ENCODE results near the gene PEX6.
A peak's percentile ranks its signal among the peaks of the same experiment; 100 is the strongest.
"Not testable (repeated sequence)": the region's sequence is repeated elsewhere in the genome, so short reads cannot be mapped to it uniquely, and the experiment has no call there.

The PEX6 gene

DNA sequence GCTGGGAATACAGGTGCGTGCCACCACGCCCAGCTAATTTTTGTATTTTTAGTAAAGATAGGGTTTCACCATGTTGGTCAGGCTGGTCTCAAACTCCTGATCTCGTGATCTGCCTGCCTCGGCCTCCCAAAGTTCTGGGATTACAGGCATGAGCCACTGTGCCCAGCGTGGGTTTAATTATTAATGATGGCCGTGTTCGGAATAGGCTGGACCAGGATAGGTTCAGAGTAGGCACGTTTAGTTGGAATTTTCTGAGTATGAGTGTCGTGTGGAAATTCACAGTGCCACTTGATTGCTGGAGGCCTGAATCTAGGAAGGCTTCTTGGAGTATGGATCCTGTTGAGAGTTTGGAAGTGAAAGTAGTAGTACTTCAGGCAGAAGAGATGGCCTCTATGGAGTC lies 19.2 kb upstream of the PEX6 start:
- H3K4me3 ChIP-seq (ENCODE audit: low read depth, low read length): not testable (repeated sequence)

DNA sequence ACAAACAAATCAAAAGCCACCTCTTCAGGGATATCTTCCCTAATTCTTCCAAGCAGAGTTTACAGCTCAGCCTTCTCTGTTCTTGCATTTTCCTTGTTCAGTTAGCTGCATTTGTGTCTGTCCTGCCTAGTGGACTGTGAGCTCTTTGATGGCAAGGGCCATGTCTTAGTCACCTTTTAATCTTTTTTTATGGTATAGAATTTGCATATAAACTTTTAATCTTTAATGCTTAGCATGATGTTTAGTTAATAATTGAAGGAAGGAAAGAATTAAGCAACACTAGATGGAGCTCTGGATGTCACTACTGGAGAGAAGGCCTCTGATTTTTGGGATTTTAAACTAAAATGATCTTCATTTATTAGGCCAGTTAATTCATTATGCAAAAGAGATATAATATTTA lies 17.5 kb upstream of the PEX6 start:
- H3K4me3 ChIP-seq (ENCODE audit: low read depth, low read length): no peak overlapping the region

DNA sequence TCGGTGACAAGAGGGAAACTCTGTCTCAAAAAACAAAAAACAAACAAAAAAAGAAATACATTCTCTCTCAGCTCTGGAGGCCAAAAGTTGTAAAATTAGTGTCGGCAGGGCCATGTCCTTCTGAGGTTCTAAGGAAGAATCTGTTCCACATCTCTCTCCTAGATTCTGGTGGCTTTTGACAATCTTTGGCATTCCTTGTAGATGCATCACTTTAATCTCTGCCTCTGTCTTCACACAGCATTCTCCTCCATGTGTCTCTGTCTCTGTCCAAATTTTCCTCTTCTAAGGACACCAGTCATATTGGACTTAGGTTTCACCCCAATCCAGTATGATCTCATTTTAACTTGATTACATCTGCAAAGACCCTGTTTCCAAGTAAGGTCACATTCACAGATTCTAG lies 14.5 kb upstream of the PEX6 start:
- no peak overlapping the region for H3K4me3 ChIP-seq (ENCODE audit: low read depth, low read length)

DNA sequence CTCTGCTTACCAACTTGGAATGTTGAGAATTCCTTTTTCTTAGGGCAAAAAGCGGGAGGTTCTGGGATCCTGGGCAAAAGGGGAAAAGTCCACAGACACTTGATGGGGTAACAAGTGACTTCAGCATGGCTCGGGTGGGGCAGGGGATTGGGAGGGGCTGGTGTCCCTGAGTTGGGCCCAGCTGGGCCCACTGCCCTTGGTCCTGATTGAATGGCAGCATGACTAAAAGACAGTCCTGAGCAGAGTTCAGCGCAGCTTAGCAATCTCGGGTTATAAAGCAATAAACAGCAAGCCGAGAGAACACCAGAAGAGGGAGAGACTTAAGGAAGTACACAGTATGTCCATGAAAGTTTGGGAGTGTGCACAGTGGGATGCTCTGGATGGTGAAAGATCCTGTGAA lies 10.9 kb upstream of the PEX6 start:
- H3K4me3 ChIP-seq (ENCODE audit: low read depth, low read length): no peak overlapping the region

DNA sequence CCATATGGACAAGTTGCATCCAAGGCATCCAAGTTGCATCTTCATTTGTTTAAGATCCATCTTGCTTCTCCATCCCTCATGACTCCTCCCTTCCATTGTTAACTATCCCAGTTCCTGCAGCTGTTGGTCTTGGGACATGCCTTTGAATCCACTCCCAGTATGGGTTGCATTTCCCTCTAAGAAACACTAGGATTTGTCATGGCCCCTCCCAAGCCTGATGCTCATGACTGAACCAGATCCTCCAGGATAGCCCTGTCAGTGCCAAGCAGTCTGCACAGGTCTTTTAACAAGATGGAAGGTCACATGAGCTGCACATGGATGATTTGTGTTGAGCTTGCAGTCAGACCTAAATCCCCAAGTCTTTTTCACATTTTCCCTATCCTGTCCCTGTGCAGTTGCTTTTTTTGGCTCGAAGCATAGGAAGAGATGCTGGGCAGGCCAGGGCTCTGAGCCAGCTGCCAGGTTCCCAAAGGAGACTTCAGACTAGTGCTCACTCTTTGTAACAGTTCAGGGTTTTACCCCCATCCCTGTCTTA lies 9.6 kb upstream of the PEX6 start:
- no peak overlapping the region for H3K4me3 ChIP-seq (ENCODE audit: low read depth, low read length)

DNA sequence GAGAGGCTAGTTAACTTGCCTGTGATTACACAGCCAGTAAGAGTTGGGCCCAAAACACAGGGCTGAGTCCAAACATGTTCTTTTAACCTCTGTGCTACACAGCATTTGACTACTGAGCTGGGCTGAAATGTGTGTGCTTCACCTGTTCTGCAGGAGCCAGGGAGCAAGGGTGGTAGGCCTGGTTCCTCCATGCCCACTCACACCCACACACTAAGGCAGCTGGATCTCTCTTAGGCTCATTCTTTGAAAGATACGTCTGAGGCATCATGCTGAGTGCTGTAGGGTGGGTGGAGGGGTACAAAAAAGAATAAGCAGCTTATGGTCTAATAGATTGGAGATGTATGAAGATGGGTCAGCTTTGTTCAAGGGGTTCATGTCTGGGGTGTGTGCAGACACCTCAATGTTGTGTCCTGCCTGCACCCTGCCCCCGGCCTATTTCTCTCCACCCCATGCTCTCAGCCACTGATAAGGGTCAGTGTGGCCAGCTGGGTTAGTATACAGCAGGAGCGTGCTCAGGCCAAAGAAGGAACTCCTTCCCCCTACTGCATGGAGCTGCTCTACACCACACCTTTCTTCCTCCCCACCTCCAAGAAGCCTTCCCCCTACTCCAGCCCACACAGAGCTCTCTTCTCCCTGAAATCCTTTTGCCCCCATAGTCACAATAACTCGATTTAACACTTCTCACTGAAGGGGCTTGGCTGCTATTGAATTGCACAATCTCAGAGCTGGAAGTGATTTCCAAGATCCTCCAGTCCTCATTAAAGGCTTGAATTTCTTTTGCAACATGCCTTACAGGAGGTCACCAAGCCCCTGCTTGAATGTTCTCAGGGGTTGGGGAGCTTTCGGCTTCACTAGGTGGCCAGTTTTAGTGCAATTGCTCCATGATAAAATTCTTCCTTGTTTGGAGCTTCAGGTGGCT lies 8.8 kb upstream of the PEX6 start:
- no peak overlapping the region for H3K4me3 ChIP-seq (ENCODE audit: low read depth, low read length)

DNA sequence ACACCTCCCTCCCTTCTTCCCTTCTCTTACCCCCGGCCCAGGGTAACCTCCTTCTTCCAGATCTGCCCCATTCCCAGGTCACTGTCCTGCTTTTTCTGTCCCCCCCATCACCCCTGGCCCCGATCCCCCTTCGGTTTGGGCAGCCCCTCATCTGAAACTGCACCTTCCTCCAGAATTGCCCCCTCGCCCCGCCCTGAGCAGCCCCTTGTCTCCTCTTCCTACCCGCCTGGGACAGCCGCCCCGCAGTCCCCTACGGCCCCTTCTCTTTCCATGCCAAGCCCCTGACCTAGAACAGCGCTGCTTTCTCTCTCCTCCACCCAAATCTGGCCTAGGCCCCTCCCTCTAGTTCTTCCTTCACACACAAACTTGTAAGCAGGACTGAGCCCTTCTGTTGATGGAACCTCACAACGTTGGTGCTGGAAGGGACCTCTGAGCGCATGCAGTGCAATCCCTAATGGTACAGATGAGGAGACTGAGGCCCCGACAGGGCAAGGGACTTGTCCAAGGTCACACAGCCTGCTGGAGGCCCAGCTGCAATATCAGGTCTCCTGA lies 6.0 kb upstream of the PEX6 start:
- H3K4me3 ChIP-seq (ENCODE audit: low read depth, low read length): peak overlapping the region; percentile 75

GRCh38 chr6:42984001-42984923 lies 5.3 kb upstream of the PEX6 start, which contains the start of gene PPP2R5D:
Gene PPP2R5D, plus strand, starts transcription at chr6:42984570. Its CDS starts 108 bp downstream, at chr6:42984678.
- peak within 1 kb of the TSS; percentile 75 for H3K4me3 ChIP-seq (ENCODE audit: low read depth, low read length)

DNA sequence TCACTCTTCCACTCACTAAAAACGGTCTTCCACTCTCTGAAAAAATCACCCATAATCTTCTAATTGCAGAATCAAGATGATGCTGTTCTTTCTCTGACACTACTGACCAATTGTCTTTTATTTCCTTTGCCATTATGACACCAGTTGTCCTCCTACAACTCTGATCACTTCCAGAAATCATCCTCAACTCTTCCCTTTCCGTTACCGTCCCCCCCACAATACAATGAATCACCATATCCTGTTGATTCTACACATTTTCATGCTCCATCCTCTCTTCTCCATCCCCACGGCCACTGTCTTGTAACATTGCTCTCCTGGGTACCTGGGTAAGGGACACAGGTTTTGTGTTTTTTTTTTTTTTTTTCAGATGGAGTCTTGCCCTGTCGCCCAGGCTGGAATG lies 2.9 kb upstream of the PEX6 start:
- H3K4me3 ChIP-seq (ENCODE audit: low read depth, low read length): no peak overlapping the region

DNA sequence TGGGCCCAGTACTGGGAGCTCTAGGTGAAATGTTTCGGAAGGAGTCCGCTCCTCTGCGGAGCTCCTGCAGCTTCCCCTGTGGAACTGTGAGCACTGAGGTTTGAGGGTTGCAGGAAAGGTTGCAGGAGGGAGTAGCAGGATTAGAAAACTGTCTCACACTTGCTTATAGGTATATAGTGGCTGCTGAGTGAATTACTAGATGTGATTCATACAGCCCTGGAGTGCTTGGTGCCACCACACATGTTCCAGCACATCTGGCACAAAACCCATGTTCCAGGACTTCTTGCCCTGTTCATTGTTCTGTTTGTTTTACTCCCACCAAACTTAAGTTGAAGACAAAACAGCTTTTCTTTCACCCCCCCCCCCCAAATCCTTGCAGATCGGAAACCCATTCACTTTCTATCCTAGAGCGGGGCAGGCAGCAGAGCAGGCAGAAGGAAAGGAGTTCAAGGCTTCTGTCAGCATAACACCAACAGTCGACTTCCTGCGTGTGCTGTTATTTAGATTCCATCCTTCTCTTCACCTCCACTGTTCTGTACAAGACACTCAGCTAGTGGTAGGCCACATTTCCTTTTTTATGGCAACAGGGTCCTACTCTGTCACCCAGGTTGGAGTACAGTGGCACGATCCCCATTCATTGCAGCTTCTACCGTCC lies 669 bp upstream of the PEX6 start:
- peak overlapping the region; percentile 70 for H3K4me3 ChIP-seq (ENCODE audit: low read depth, low read length)

GRCh38 chr6:42978487-42978838 lies 518 bp downstream of the PEX6 start:
- peak overlapping the region; percentile 70 for H3K4me3 ChIP-seq (ENCODE audit: low read depth, low read length)

DNA sequence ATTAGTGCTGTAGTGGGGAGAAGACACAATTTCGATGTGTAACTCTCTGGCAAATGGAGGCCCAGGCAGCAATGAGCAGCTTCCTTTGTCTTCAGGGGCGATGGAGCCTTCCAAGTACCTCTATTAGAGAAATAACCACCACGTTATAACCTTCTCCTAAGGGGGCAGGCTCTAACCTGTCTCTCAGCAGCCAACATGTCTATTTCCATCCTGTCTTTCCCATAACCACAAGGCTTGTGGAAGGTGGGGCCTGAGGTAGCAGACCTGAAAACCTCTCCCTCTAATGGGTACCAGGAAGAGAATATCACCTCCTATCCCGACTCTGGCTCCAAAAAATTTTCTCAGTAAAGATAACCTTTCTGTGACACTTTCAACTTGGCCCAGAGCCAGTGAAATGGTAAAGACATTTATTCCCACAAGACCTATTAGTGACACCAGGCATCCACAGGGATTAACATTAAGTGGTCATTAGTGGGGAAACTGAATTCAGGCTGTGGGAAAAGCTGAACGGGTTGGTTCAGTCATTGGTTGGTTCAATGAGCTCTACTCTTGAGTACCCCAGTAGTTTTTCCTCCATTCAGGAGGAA lies 4.0 kb downstream of the PEX6 start:
- H3K4me3 ChIP-seq (ENCODE audit: low read depth, low read length): no peak overlapping the region

DNA sequence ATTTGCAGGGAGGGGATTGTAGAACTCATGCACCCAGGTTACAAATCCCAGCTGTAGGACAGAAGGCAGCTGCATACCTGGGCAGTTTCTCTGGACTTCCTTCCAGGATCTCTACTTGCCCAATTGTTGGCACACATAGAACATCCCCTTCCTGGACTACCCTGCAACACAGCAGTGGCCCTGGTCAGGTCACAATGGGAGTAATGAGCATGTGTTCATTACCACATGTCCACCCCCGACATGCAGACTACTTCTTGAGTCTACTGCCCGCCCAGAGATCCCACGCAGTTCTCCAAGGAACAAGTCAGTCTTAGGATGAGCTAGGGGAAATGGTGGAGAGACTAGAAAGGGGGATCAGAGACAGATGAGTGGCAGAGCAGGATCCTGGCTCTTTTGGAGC lies 5.1 kb downstream of the PEX6 start:
- no peak overlapping the region for H3K4me3 ChIP-seq (ENCODE audit: low read depth, low read length)

- H3K4me3 ChIP-seq (ENCODE audit: low read depth, low read length): no peak overlapping the region
Measured at GRCh38 chr6:42971746-42972327, 7.1 kb downstream of the PEX6 start.

GRCh38 chr6:42970871-42971612 lies 7.9 kb downstream of the PEX6 start:
- no peak overlapping the region for H3K4me3 ChIP-seq (ENCODE audit: low read depth, low read length)

- H3K4me3 ChIP-seq (ENCODE audit: low read depth, low read length): no peak overlapping the region
Measured at GRCh38 chr6:42969934-42970333, 9.0 kb downstream of the PEX6 start.

DNA sequence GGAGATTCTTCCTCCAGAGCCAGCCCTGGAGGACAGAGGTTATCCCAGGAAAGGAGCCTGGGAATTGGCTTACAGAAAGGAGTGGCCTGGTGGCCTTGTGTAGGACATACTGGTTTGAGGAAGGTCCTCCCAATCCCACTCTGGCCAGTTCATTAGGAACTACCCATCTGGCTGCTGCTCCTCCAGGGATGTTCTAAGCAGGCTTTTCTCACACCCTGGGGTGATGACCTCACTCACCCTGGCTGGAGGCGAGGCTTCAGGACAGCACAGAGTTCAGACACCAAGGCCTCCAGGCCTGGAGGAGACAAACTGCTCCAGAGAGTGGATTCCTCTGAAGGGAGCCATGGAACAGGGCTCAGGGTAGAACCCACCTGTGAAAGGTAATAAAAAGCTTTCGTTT lies 9.6 kb downstream of the PEX6 start:
- H3K4me3 ChIP-seq (ENCODE audit: low read depth, low read length): no peak overlapping the region

DNA sequence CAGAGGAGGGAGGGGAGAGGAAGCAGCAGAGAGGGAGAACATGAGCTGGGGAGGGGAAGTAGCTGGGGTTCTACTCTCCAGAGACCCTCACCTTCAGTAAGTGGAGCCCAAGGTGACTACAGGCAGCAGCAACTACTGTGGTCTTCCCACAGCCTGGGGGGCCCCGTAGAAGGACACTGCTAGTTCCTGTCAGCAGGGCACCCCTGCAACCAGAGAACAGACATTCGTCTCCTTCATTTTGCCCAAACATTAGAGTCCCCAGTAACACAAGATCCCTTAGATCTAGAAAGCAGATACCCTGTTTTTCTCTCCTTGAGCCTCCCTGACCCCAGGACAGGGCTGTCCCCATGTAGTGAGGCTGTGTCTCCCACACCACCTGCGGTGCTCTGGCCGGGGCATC lies 10.2 kb downstream of the PEX6 start:
- no peak overlapping the region for H3K4me3 ChIP-seq (ENCODE audit: low read depth, low read length)

GRCh38 chr6:42968126-42968701 lies 10.8 kb downstream of the PEX6 start:
- H3K4me3 ChIP-seq (ENCODE audit: low read depth, low read length): no peak overlapping the region
